Naive thymus-derived CD8-positive, alpha-beta T cell (primary cell): ENCODE results near the gene METAP2. TPM values are rescaled to one million over a fixed set of nuclear protein-coding genes. Genes with fewer than 3 reads are reported as not detected.

ENCODE experiments used
- ATAC-seq, 2 donors: fragments of 150-1000 bp; cut with Tn5 transposase in 1 of 2; sonication (Bioruptor Pico), chemical (Tn5 transposase) in 1 of 2; 1 replicate in 1 of 2; 2 replicates in 1 of 2; pipeline ENCODE4 v1.10.0; 2021; ENCODE audit warnings: mild to moderate bottlenecking in 2 of 2, moderate library complexity in 2 of 2
- POLR2A ChIA-PET: fragments of 350-600 bp; sonication (Branson Sonifier 250); formaldehyde crosslinking; loops from one replicate; lab custom pipeline; 2021; ENCODE audit warnings: antibody characterized with exemption; lab: Charles Lee
- DNase-seq, 10 donors: peaks; one replicate each; pipeline versions ENCODE4 v3.0.0 to v3.0.0-alpha.2; 2020 to 2022
- H3K27ac Mint-ChIP-seq, 10 donors: one replicate each; pipeline ENCODE4 v1.8.0; 2020 to 2022; ENCODE audit warnings: mild to moderate bottlenecking in 10 of 10, mixed read lengths in 10 of 10, moderate library complexity in 4 of 10, inconsistent platforms in 1 of 10
- H3K27me3 Mint-ChIP-seq, 5 donors: one replicate each; pipeline ENCODE4 v1.8.0; 2021 to 2022; ENCODE audit warnings: mixed read lengths in 5 of 5
- H3K36me3 Mint-ChIP-seq, 3 donors: one replicate each; pipeline ENCODE4 v1.8.0; 2020 to 2022; ENCODE audit warnings: mixed read lengths in 3 of 3, mild to moderate bottlenecking in 2 of 3, inconsistent platforms in 1 of 3
- H3K4me1 Mint-ChIP-seq, 4 donors: one replicate each; pipeline ENCODE4 v1.8.0; 2021 to 2022; ENCODE audit warnings: mixed read lengths in 4 of 4
- H3K4me3 Mint-ChIP-seq, 10 donors: one replicate each; pipeline ENCODE4 v1.8.0; 2020 to 2022; ENCODE audit warnings: mild to moderate bottlenecking in 10 of 10, mixed read lengths in 10 of 10, moderate library complexity in 6 of 10, inconsistent platforms in 1 of 10
- H3K9me3 Mint-ChIP-seq, 9 donors: one replicate each; pipeline ENCODE4 v1.8.0; 2020 to 2022; ENCODE audit warnings: mixed read lengths in 9 of 9, mild to moderate bottlenecking in 3 of 9, inconsistent platforms in 1 of 9, moderate library complexity in 1 of 9
- polyA plus RNA-seq, 3 donors: library from polyadenylated mRNA; unstranded; fragments of 300-500 nt; fragmentation: Illumina TruSeq; gene quantifications; one replicate each; pipeline ENCODE4 v1.2.3, GENCODE V29; 2021
- total RNA-seq, 8 experiments: library from RNA in 2 of 8; stranded (reverse) in 2 of 8; gene quantifications; one replicate each; pipeline ENCODE4 v1.2.3 and lab custom pipeline; 2021 to 2026

METAP2 gene
- total and polyA plus RNA-seq, 5 experiments from 2014 or later, result 35.9 to 68.3 (median 40.3) TPM

DNA sequence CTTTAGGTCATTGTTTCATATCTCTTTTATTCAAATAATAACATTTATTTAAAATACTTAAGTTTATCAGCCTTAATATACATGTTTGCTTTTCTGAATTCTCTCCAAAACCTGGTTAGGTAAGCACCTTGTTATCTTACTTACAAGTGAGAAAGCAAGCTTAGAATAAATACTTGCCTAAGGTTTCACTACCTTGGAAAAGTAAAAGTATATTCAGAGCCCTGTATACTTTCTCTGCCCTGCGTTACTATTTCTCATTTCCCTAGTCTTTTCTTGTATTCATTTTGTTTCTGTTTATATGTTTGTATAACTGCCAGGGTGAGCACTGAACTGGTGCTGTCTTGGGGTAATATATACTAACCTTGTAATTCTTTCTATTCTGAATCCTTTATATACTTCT lies 21.5 kb downstream of the METAP2 start:
- Mint-ChIP-seq H3K27me3 (no peaks in the 10 kb centered on the region), H3K27ac (peak overlapping the region in 1 of 10 donors; percentile 48), H3K36me3 (peaks cover 2 to 87% (median 41%) of the 10 kb centered on the region in 3 donors)

GRCh38 chr12:95497031-95497430 lies 23.1 kb downstream of the METAP2 start:
- H3K27ac Mint-ChIP-seq, result peak overlapping the region in 3 of 10 donors; percentile 11 to 74 (median 48)
- ATAC-seq (no peak), DNase-seq (no peak)
- no peaks in the 10 kb centered on the region for H3K9me3 Mint-ChIP-seq
- no peak overlapping the region for H3K4me3 Mint-ChIP-seq
- H3K4me1 Mint-ChIP-seq, result peaks cover 6 to 18% (median 12%) of the 10 kb centered on the region in 4 donors
- H3K27me3 Mint-ChIP-seq, result no peaks in the 10 kb centered on the region
- peaks cover 6 to 78% (median 42%) of the 10 kb centered on the region in 3 donors for H3K36me3 Mint-ChIP-seq
- POLR2A ChIA-PET, result no interaction called here

More for the DNA sequence above, 21.5 kb downstream of the METAP2 start:
- ATAC-seq (no peak), DNase-seq (no peak)
- POLR2A ChIA-PET, result no interaction called here
- Mint-ChIP-seq H3K4me1 (peaks cover 10 to 18% (median 15%) of the 10 kb centered on the region in 4 donors), H3K4me3 (no peak overlapping the region), H3K9me3 (no peaks in the 10 kb centered on the region)

- H3K27ac Mint-ChIP-seq, result peak overlapping the region in 2 of 10 donors; percentile 15 to 20
- H3K27me3 Mint-ChIP-seq, result no peaks in the 10 kb centered on the region
- H3K4me3 Mint-ChIP-seq, result no peak overlapping the region
- H3K9me3 Mint-ChIP-seq, result no peaks in the 10 kb centered on the region
- no peak for ATAC-seq
- peaks cover 13 to 25% (median 21%) of the 10 kb centered on the region in 4 donors for H3K4me1 Mint-ChIP-seq
- POLR2A ChIA-PET, result interaction anchor here (0.7 kb wide), 1 partner anchor 49 kb away, joined by 4 read pairs; no protein-coding TSS in a partner anchor
- peaks cover 6 to 84% (median 51%) of the 10 kb centered on the region in 3 donors for H3K36me3 Mint-ChIP-seq
- DNase-seq, result no peak
These were observed 25.0 kb downstream of the METAP2 start for GRCh38 chr12:95498968-95499367.

DNA sequence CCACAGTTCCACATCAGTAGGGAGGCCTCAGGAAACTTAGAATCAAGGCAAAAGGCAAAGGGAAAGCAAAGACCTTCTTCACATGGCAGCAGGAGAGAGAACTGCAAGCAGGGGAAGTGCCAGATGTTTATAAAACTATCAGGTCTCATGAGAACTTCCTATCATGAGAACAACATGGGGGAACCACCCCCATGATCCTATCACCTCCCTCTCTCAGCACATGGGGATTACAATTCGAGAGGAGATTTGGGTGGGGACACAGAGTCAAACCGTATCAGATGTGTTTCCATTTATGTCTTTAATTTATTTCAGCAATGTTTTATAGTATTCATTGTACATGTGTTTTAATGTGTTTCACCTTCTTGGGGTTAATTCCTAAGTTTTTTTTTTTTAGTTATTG lies 25.8 kb downstream of the METAP2 start:
- H3K27ac Mint-ChIP-seq, result peak overlapping the region in 5 of 10 donors; percentile 5 to 53 (median 33)
- H3K4me3 Mint-ChIP-seq, result no peak overlapping the region
- peaks cover 6 to 85% (median 51%) of the 10 kb centered on the region in 3 donors for H3K36me3 Mint-ChIP-seq
- no peak for ATAC-seq
- no peaks in the 10 kb centered on the region for H3K27me3 Mint-ChIP-seq
- POLR2A ChIA-PET, result no interaction called here
- DNase-seq, result no peak
- peaks cover 13 to 25% (median 21%) of the 10 kb centered on the region in 4 donors for H3K4me1 Mint-ChIP-seq
- H3K9me3 Mint-ChIP-seq, result no peaks in the 10 kb centered on the region

- Mint-ChIP-seq H3K27me3 (no peaks in the 10 kb centered on the region), H3K4me1 (peaks cover 12 to 26% (median 20%) of the 10 kb centered on the region in 4 donors), H3K36me3 (peaks cover 6 to 88% (median 35%) of the 10 kb centered on the region in 3 donors), H3K27ac (peak overlapping the region in 1 of 10 donors; percentile 71), H3K4me3 (no peak overlapping the region), H3K9me3 (no peaks in the 10 kb centered on the region)
- DNase-seq, result no peak
- ATAC-seq, result no peak
- POLR2A ChIA-PET, result no interaction called here
These were observed 30.2 kb downstream of the METAP2 start for GRCh38 chr12:95504140-95504539.

DNA sequence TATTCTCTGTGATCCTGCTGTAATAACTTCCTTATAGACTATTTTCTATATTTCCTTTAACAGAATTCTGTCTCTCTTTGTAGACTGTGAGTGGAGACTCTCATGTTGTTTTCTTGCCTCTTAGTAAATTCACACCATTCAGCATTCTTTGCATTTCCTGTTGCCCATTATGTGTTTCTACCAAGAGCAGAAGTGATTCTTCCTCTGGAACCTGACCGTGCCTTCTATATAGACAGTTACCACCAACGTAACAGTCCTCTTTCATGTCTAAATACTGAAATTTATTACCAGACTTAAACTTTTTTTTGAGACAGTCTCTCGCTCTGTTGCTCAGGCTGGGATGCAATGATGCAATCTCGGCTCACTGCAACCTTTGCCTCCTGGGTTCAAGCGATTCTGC lies 31.1 kb downstream of the METAP2 start:
- POLR2A ChIA-PET, result interaction anchor here (1.5 kb wide), 1 partner anchor 31 kb away, joined by 4 read pairs; the partner anchor contains the start of gene METAP2

DNA sequence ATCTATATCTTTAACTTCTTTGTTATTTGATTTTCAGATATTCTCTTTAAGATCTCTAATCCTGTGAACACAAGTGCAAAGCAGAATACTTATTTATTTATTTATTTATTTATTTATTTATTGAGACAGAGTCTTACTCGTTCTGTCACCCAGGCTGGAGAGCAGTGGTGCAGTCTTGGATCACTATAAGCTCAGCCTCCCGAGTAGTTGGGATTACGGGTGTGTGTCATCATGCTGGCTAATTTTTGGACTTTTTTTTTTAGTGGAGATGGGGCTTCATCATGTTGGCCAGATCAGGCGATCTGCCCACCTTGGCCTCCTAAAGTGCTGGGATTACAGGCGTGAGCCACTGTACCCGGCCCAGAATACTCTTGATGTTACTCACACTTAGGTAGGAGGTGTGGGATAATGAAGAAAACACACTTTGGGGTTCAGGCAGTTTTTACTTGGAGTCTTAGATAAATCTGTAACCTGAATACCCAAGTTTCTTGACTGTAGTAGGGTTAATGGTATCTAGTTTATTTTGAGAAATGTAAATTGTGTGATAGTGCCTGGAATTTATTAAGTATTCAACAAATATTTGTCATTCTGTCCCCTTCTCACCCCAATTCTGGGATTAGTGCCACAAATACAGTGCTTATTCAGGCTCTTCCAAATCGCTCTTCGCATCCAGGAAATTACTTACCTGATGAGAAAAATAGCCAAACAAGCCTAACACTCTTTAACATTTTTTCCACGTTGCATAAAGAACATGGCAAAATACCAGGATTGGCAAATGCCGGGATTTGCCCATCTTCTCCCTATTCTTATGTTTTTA lies 33.0 kb downstream of the METAP2 start:
- no peaks in the 10 kb centered on the region for H3K27me3 Mint-ChIP-seq
- H3K4me1 Mint-ChIP-seq, result peaks cover 9 to 19% (median 12%) of the 10 kb centered on the region in 4 donors
- POLR2A ChIA-PET, result interaction anchor here (1.5 kb wide), 1 partner anchor 33 kb away, joined by 4 read pairs; the partner anchor contains the start of gene METAP2
- ATAC-seq (no peak), DNase-seq (no peak)
- peaks cover 0 to 97% (median 31%) of the 10 kb centered on the region in 3 donors for H3K36me3 Mint-ChIP-seq
- no peak overlapping the region for H3K4me3 Mint-ChIP-seq
- peak overlapping the region in 1 of 10 donors; percentile 11 for H3K27ac Mint-ChIP-seq
- H3K9me3 Mint-ChIP-seq, result no peaks in the 10 kb centered on the region

More for the DNA sequence above, 31.1 kb downstream of the METAP2 start:
- ATAC-seq (no peak), DNase-seq (no peak)
- H3K4me1 Mint-ChIP-seq, result peaks cover 12 to 19% (median 14%) of the 10 kb centered on the region in 4 donors
- H3K36me3 Mint-ChIP-seq, result peaks cover 6 to 88% (median 28%) of the 10 kb centered on the region in 3 donors
- peak overlapping the region in 1 of 10 donors; percentile 43 for H3K27ac Mint-ChIP-seq
- no peaks in the 10 kb centered on the region for H3K27me3 Mint-ChIP-seq
- no peak overlapping the region for H3K4me3 Mint-ChIP-seq
- no peaks in the 10 kb centered on the region for H3K9me3 Mint-ChIP-seq

- Mint-ChIP-seq H3K27me3 (no peaks in the 10 kb centered on the region), H3K27ac (peak overlapping the region in 5 of 10 donors; percentile 6 to 41 (median 28)), H3K4me1 (peaks cover 0 to 9% (median 4%) of the 10 kb centered on the region in 4 donors), H3K36me3 (peaks cover 0 to 98% (median 34%) of the 10 kb centered on the region in 3 donors), H3K9me3 (no peaks in the 10 kb centered on the region), H3K4me3 (no peak overlapping the region)
- POLR2A ChIA-PET, result no interaction called here
- ATAC-seq (no peak), DNase-seq (no peak)
These were observed 35.3 kb downstream of the METAP2 start for GRCh38 chr12:95509300-95509699.

GRCh38 chr12:95511977-95512376 lies 38.0 kb downstream of the METAP2 start:
- no peaks in the 10 kb centered on the region for H3K27me3 Mint-ChIP-seq
- H3K36me3 Mint-ChIP-seq, result peaks cover 0 to 94% (median 36%) of the 10 kb centered on the region in 3 donors
- H3K4me1 Mint-ChIP-seq, result peaks cover 0 to 9% (median 4%) of the 10 kb centered on the region in 4 donors
- no peak overlapping the region for H3K4me3 Mint-ChIP-seq
- ATAC-seq (no peak), DNase-seq (no peak)
- POLR2A ChIA-PET, result no interaction called here
- peak overlapping the region in 5 of 10 donors; percentile 10 to 48 (median 39) for H3K27ac Mint-ChIP-seq
- H3K9me3 Mint-ChIP-seq, result no peaks in the 10 kb centered on the region

DNA sequence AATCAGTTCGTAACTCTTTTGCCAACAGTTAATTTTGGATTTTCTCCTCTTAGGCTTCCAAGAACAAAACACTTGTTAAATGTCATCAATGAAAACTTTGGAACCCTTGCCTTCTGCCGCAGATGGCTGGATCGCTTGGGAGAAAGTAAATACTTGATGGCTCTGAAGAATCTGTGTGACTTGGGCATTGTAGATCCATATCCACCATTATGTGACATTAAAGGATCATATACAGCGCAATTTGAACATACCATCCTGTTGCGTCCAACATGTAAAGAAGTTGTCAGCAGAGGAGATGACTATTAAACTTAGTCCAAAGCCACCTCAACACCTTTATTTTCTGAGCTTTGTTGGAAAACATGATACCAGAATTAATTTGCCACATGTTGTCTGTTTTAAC lies 39.6 kb downstream of the METAP2 start:
- no peak overlapping the region for H3K27ac Mint-ChIP-seq
- no peaks in the 10 kb centered on the region for H3K9me3 Mint-ChIP-seq
- H3K36me3 Mint-ChIP-seq, result peaks cover 0 to 86% (median 29%) of the 10 kb centered on the region in 3 donors
- no peaks in the 10 kb centered on the region for H3K27me3 Mint-ChIP-seq
- DNase-seq (no peak), ATAC-seq (no peak)
- peaks cover 0 to 8% (median 4%) of the 10 kb centered on the region in 4 donors for H3K4me1 Mint-ChIP-seq
- POLR2A ChIA-PET, result no interaction called here
- H3K4me3 Mint-ChIP-seq, result no peak overlapping the region

GRCh38 chr12:95515197-95515596 lies 41.2 kb downstream of the METAP2 start:
- H3K36me3 Mint-ChIP-seq, result peaks cover 0 to 78% (median 28%) of the 10 kb centered on the region in 3 donors
- H3K9me3 Mint-ChIP-seq, result no peaks in the 10 kb centered on the region
- H3K27ac Mint-ChIP-seq, result peak overlapping the region in 5 of 10 donors; percentile 22 to 53 (median 38)

GRCh38 chr12:95516757-95517156 lies 42.8 kb downstream of the METAP2 start:
- Mint-ChIP-seq H3K9me3 (no peaks in the 10 kb centered on the region), H3K27me3 (no peaks in the 10 kb centered on the region), H3K4me3 (no peak overlapping the region), H3K4me1 (peaks cover 0 to 5% (median under 1%) of the 10 kb centered on the region in 4 donors), H3K27ac (peak overlapping the region in 4 of 10 donors; percentile 11 to 69 (median 55)), H3K36me3 (peaks cover 8 to 80% (median 28%) of the 10 kb centered on the region in 3 donors)
- ATAC-seq, result no peak
- no peak for DNase-seq
- POLR2A ChIA-PET, result interaction anchor here (0.5 kb wide), 1 partner anchor 23 kb away, joined by 4 read pairs; no protein-coding TSS in a partner anchor

More at GRCh38 chr12:95515197-95515596, 41.2 kb downstream of the METAP2 start:
- ATAC-seq (no peak), DNase-seq (no peak)
- H3K27me3 Mint-ChIP-seq, result no peaks in the 10 kb centered on the region
- POLR2A ChIA-PET, result no interaction called here
- H3K4me1 Mint-ChIP-seq, result peaks cover 0 to 5% (median 1%) of the 10 kb centered on the region in 4 donors
- H3K4me3 Mint-ChIP-seq, result no peak overlapping the region
